Peyer's patch (tissue), 4 donors: ENCODE data around the gene NNT.

Source experiments
- CTCF ChIP-seq, 6 experiments: fragments of 450-650 bp in 4 of 6; fragments of 200-600 bp in 2 of 6; sonication (generic) in 1 of 6; IDR thresholded peaks; one replicate each; pipeline ENCODE4 v1.5.1; 2017 to 2019; ENCODE audit warnings: antibody characterized with exemption in 6 of 6, mild to moderate bottlenecking in 3 of 6, moderate library complexity in 1 of 6
- POLR2A ChIP-seq, 2 donors: fragments of 450-650 bp; IDR thresholded peaks; one replicate each; pipeline ENCODE4 v1.5.1; 2017; ENCODE audit warnings: antibody characterized with exemption in 2 of 2, mild to moderate bottlenecking in 2 of 2, moderate library complexity in 2 of 2

DNA sequence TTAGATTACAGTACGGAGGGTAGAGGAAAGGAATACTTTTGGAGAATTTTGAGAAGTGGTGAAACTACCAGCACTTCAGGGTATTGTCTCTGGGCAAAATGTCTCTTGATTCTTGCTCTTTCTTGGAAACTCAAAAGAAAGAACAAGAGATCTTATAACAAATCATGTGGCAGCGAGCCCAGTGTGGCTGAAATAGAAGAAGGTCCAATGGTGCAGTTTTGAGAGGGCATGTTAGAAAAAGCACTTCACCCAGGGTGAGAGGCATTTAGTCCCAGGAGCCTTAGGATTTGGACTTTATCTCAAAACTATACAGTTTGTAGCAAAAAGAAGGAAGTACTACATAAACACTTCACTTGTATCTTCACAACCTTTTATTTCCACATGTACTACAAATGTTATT, 39.4 kb downstream of the NNT start:
- TF ChIP-seq POLR2A (IDR thresholded peaks at IDR 0.05), result no peak
- TF ChIP-seq CTCF (IDR thresholded peaks at IDR 0.05), result no peak
